Neural progenitor cell (in vitro differentiated cells): ENCODE data around the gene GMCL2. TPM values are rescaled to one million over a fixed set of nuclear protein-coding genes. Genes with fewer than 3 reads are reported as not detected.

Experiments
- DNase-seq: peaks from one replicate; pipeline ENCODE4 v3.0.0-alpha.2; 2016; ENCODE audit warnings: low spot score
- H2AFZ ChIP-seq: fragments of 200-600 bp; sonication (generic); replicated peaks from 2 replicates; pipeline ENCODE4 v1.6.1; 2016; ENCODE audit warnings: antibody characterized with exemption
- H3F3A ChIP-seq: fragments of 200-600 bp; sonication (generic); 2 replicates; pipeline ENCODE4 v1.6.1; 2016; ENCODE audit warnings: antibody characterized with exemption, low read depth
- H3K27ac ChIP-seq: fragments of 200-600 bp; sonication (generic); 2 replicates; pipeline ENCODE4 v1.5.1; 2016; ENCODE audit warnings: mild to moderate bottlenecking
- H3K27me3 ChIP-seq: fragments of 200-600 bp; sonication (generic); 2 replicates; pipeline ENCODE4 v1.6.1; 2016; ENCODE audit warnings: mild to moderate bottlenecking, moderate library complexity
- H3K36me3 ChIP-seq: fragments of 200-600 bp; sonication (generic); 2 replicates; pipeline ENCODE4 v1.5.1; 2016
- H3K4me1 ChIP-seq: fragments of 200-600 bp; sonication (generic); 2 replicates; pipeline ENCODE4 v1.6.1; 2016; ENCODE audit warnings: mixed run types
- H3K4me2 ChIP-seq: fragments of 200-600 bp; sonication (generic); 2 replicates; pipeline ENCODE4 v1.6.1; 2016
- H3K4me3 ChIP-seq: fragments of 200-600 bp; sonication (generic); 2 replicates; pipeline ENCODE4 v1.5.1; 2016
- H3K79me2 ChIP-seq: fragments of 200-600 bp; sonication (generic); 2 replicates; pipeline ENCODE4 v1.6.1; 2016; ENCODE audit warnings: low read depth
- H3K9ac ChIP-seq: fragments of 200-600 bp; sonication (generic); 2 replicates; pipeline ENCODE4 v1.6.1; 2016
- H3K9me3 ChIP-seq: fragments of 200-600 bp; sonication (generic); 2 replicates; pipeline ENCODE4 v1.5.1; 2016; ENCODE audit warnings: low read depth
- H4K20me1 ChIP-seq: fragments of 200-600 bp; sonication (generic); 2 replicates; pipeline ENCODE4 v1.6.1; 2016; ENCODE audit warnings: low read depth
- H3K27ac Mint-ChIP-seq: 3 replicates; pipeline ENCODE4 v1.8.0; 2021; ENCODE audit warnings: mixed read lengths
- H3K27me3 Mint-ChIP-seq: 2 replicates; pipeline ENCODE4 v1.8.0; 2022; ENCODE audit warnings: low read depth, mild to moderate bottlenecking, inconsistent platforms, moderate library complexity, mixed read lengths; ENCODE audit not compliant: insufficient read depth
- H3K36me3 Mint-ChIP-seq: 3 replicates; pipeline ENCODE4 v1.8.0; 2021; ENCODE audit warnings: mixed read lengths
- H3K4me1 Mint-ChIP-seq: 3 replicates; pipeline ENCODE4 v1.8.0; 2021; ENCODE audit warnings: mixed read lengths
- H3K4me3 Mint-ChIP-seq: 3 replicates; pipeline ENCODE4 v1.8.0; 2021; ENCODE audit warnings: mild to moderate bottlenecking, moderate library complexity, mixed read lengths
- H3K9me3 Mint-ChIP-seq: 3 replicates; pipeline ENCODE4 v1.8.0; 2020; ENCODE audit warnings: mixed read lengths
- EZH2 ChIP-seq: fragments of 200-600 bp; sonication (generic); IDR thresholded peaks from 2 replicates; pipeline ENCODE4 v1.6.1; 2017; ENCODE audit warnings: antibody characterized with exemption, mild to moderate bottlenecking, moderate library complexity
- EZH2phosphoT487 ChIP-seq: fragments of 200-600 bp; sonication (generic); IDR thresholded peaks from 2 replicates; pipeline ENCODE4 v1.6.1; 2017; ENCODE audit warnings: antibody characterized with exemption
- total RNA-seq: library from RNA; depleted of rRNA; stranded (reverse); fragments of >200 nt; gene quantifications from 2 replicates; pipeline ENCODE4 v1.2.3, GENCODE V29; 2015; ENCODE audit warnings: low replicate concordance
- TF ChIP-seq, protein P1 (sequence below): fragments of 200-600 bp; sonication (generic); IDR thresholded peaks from 2 replicates; pipeline ENCODE4 v1.5.1; 2017; ENCODE audit warnings: antibody characterized with exemption, mild to moderate bottlenecking

GMCL2 gene
- total RNA-seq, 1 donor from 2014 or later, result not detected

DNA sequence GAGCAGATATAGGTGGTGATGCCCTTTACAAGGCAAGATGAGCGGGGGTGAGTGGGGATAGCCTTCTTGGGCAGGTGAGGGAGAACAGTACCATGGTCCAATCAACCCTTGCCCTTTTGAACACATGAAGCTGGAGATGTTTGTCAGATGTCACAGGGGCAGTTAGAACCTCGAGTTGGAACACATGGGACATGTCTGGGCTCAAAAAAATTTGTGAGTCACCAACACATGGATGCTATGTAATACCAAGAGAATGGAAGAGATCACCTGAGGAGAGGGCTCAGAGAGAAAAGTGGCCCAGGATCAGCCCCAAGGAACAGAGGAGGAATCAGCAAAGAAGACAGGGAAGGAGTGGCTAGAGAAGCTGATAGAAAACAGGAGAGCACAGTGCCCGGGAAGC is 40.8 kb upstream of the GMCL2 start:
- Mint-ChIP-seq H3K27me3 (peaks cover 11% of the 10 kb centered on the region), H3K4me3 (no peak overlapping the region), H3K9me3 (no peaks in the 10 kb centered on the region), H3K27ac (no peak overlapping the region), H3K4me1 (peaks cover 31% of the 10 kb centered on the region), H3K36me3 (peaks cover 49% of the 10 kb centered on the region)
- TF ChIP-seq EZH2phosphoT487, result no peak
- TF ChIP-seq, protein P1, sequence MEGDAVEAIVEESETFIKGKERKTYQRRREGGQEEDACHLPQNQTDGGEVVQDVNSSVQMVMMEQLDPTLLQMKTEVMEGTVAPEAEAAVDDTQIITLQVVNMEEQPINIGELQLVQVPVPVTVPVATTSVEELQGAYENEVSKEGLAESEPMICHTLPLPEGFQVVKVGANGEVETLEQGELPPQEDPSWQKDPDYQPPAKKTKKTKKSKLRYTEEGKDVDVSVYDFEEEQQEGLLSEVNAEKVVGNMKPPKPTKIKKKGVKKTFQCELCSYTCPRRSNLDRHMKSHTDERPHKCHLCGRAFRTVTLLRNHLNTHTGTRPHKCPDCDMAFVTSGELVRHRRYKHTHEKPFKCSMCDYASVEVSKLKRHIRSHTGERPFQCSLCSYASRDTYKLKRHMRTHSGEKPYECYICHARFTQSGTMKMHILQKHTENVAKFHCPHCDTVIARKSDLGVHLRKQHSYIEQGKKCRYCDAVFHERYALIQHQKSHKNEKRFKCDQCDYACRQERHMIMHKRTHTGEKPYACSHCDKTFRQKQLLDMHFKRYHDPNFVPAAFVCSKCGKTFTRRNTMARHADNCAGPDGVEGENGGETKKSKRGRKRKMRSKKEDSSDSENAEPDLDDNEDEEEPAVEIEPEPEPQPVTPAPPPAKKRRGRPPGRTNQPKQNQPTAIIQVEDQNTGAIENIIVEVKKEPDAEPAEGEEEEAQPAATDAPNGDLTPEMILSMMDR, result no peak
- no peak for TF ChIP-seq EZH2
- no peak overlapping the region for H3K4me3 ChIP-seq
- no peaks in the 10 kb centered on the region for H3K36me3 ChIP-seq
- no peak overlapping the region for H3K27ac ChIP-seq
- H4K20me1 ChIP-seq, result peaks cover 26% of the 10 kb centered on the region
- no peak overlapping the region for H3K9ac ChIP-seq
- no peaks in the 10 kb centered on the region for H3K9me3 ChIP-seq
- no peak overlapping the region for H2AFZ ChIP-seq
- H3F3A ChIP-seq, result peaks cover 13% of the 10 kb centered on the region
- H3K4me2 ChIP-seq, result no peak overlapping the region
- H3K79me2 ChIP-seq, result peaks cover 18% of the 10 kb centered on the region
- no peak for DNase-seq
- no peaks in the 10 kb centered on the region for H3K27me3 ChIP-seq
- peaks cover 20% of the 10 kb centered on the region for H3K4me1 ChIP-seq

DNA sequence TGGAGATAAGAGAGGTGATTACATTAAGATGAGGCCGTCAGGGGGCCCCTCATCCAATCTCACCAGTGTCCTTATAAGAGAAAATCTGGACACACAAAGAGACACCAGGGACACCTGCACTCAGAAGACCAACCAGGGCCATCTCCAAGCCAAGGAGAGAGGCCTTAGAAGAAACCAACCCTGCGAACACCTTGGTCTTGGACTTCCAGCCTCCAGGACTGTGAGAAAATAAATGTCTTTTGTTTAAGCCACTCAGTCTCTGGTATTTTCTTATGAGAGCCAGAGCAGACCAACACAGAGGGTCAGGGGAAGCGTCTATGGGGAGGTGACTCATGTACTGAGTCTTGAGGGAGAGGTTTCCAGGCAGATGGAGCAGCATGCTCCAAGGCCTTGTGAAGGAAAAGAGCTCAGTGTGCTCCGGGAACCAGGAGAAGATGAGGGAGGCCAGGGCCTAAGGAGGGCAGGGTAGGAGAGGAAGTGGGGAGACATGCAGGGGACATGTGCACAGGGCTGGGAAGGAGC is 40.0 kb upstream of the GMCL2 start:
- peaks cover 11% of the 10 kb centered on the region for H3K27me3 Mint-ChIP-seq
- Histone ChIP-seq H4K20me1 (peaks cover 26% of the 10 kb centered on the region), H3K79me2 (peaks cover 18% of the 10 kb centered on the region), H3K27ac (no peak overlapping the region), H3K4me3 (no peak overlapping the region), H3K9me3 (no peaks in the 10 kb centered on the region), H3K36me3 (no peaks in the 10 kb centered on the region), H3K4me2 (no peak overlapping the region), H3K9ac (no peak overlapping the region), H3K4me1 (peaks cover 20% of the 10 kb centered on the region), H3K27me3 (no peaks in the 10 kb centered on the region), H3F3A (peaks cover 5% of the 10 kb centered on the region), H2AFZ (no peak overlapping the region)
- H3K36me3 Mint-ChIP-seq, result peaks cover 50% of the 10 kb centered on the region
- H3K27ac Mint-ChIP-seq, result no peak overlapping the region
- TF ChIP-seq EZH2phosphoT487, result no peak
- TF ChIP-seq EZH2, result no peak
- TF ChIP-seq, protein P1, result no peak
- no peaks in the 10 kb centered on the region for H3K9me3 Mint-ChIP-seq
- no peak overlapping the region for H3K4me3 Mint-ChIP-seq
- peaks cover 31% of the 10 kb centered on the region for H3K4me1 Mint-ChIP-seq
- no peak for DNase-seq

DNA sequence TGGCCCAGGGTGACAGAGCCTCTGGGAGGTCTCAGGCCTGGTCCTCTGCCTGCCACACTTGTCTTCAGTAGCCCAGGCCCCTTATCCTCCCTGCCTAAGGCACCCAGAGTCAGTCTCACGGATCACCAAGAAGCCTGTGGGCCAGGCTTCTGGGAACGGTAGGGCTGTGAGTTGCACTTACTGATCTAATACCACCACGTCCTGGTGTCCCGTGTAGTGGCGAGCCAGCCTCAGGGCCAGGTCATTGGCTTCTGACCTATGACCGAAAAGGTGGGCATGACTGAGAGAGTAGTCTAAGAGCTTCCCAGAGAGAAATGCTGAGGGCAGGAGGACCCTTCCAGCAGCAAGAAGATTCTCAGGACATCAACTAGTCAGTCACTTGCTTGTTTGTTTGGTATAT is 38.0 kb upstream of the GMCL2 start:
- Histone ChIP-seq H3K27ac (no peak overlapping the region), H3K4me2 (no peak overlapping the region), H3K4me3 (no peak overlapping the region), H3K9me3 (no peaks in the 10 kb centered on the region), H3F3A (no peaks in the 10 kb centered on the region), H3K4me1 (peaks cover 10% of the 10 kb centered on the region), H3K79me2 (no peaks in the 10 kb centered on the region), H3K36me3 (no peaks in the 10 kb centered on the region), H3K9ac (no peak overlapping the region), H2AFZ (no peak overlapping the region), H3K27me3 (no peaks in the 10 kb centered on the region), H4K20me1 (peaks cover 11% of the 10 kb centered on the region)
- peaks cover 11% of the 10 kb centered on the region for H3K27me3 Mint-ChIP-seq
- no peaks in the 10 kb centered on the region for H3K9me3 Mint-ChIP-seq
- peaks cover 55% of the 10 kb centered on the region for H3K36me3 Mint-ChIP-seq
- no peak for DNase-seq
- H3K4me3 Mint-ChIP-seq, result no peak overlapping the region
- no peak overlapping the region for H3K27ac Mint-ChIP-seq
- H3K4me1 Mint-ChIP-seq, result peaks cover 14% of the 10 kb centered on the region
- TF ChIP-seq, protein P1, result no peak
- TF ChIP-seq EZH2phosphoT487 (no peak), EZH2 (no peak)
